ENCODE results near the gene DRG2.

GRCh38 chr17:18039535-18040260, 48.0 kb upstream of the DRG2 start:
- TF ChIP-seq POLR2A (IDR thresholded peaks at IDR 0.05) (no peak), CTCF (IDR thresholded peaks at IDR 0.05 in 8 of 11, conservative IDR thresholded peaks at IDR 0.05 in 3 of 11) (no peak), POLR2AphosphoS5 (IDR thresholded peaks at IDR 0.05) (no peak)

All from spleen (tissue), 7 donors.